Keratinocyte (primary cell): ENCODE data around the gene TNPO3. TPM values are rescaled to one million over a fixed set of nuclear protein-coding genes. Genes with fewer than 3 reads are reported as not detected.

Experiments
- DNase-seq: peaks from one replicate; pipeline ENCODE4 v3.0.0-alpha.2; 2011; ENCODE audit warnings: low read depth, missing footprints, low spot score
- FAIRE-seq: peaks from 2 replicates; lab custom pipeline; 2011; peaks lifted over from hg19 to GRCh38; lab: Jason Lieb, UNC
- H2AFZ ChIP-seq: 2 replicates; pipeline ENCODE4 v1.6.0; 2012; ENCODE audit warnings: low read length, control low read depth, inconsistent platforms; ENCODE audit not compliant: control insufficient read depth
- H3K27ac ChIP-seq: 2 replicates; pipeline ENCODE4 v1.5.1; 2011; ENCODE audit warnings: low read length; ENCODE audit not compliant: control insufficient read depth, insufficient read depth
- H3K27me3 ChIP-seq: 3 replicates; pipeline ENCODE4 v1.6.0; 2011; ENCODE audit warnings: low read length; ENCODE audit not compliant: control insufficient read depth, insufficient read depth; ENCODE audit errors: extremely low read depth
- H3K36me3 ChIP-seq, 2 experiments: 2 replicates in 1 of 2; 3 replicates in 1 of 2; pipeline ENCODE4 v1.5.1; 2011; ENCODE audit warnings: low read length in 2 of 2, mild to moderate bottlenecking in 1 of 2; ENCODE audit not compliant: control insufficient read depth in 2 of 2, insufficient read depth in 2 of 2; ENCODE audit errors: extremely low read depth in 1 of 2
- H3K4me1 ChIP-seq: 3 replicates; pipeline ENCODE4 v1.5.1; 2011; ENCODE audit warnings: low read length; ENCODE audit not compliant: control insufficient read depth, insufficient read depth; ENCODE audit errors: extremely low read depth
- H3K4me2 ChIP-seq: 3 replicates; pipeline ENCODE4 v1.6.0; 2011; ENCODE audit warnings: low read depth, low read length; ENCODE audit not compliant: control insufficient read depth, insufficient read depth; ENCODE audit errors: extremely low read depth
- H3K4me3 ChIP-seq, 3 experiments: fragments of 200-600 bp in 1 of 3; sonication (generic) in 1 of 3; 2 replicates in 2 of 3; 3 replicates in 1 of 3; pipeline ENCODE4 v1.5.1; 2011 to 2016; ENCODE audit warnings: low read length in 3 of 3, mild to moderate bottlenecking in 3 of 3, control low read depth in 2 of 3, inconsistent platforms in 1 of 3, low read depth in 1 of 3, mixed read lengths in 1 of 3, mixed run types in 1 of 3, moderate library complexity in 1 of 3; ENCODE audit not compliant: control insufficient read depth in 2 of 3, insufficient read depth in 2 of 3; ENCODE audit errors: extremely low read depth in 1 of 3
- H3K79me2 ChIP-seq: 2 replicates; pipeline ENCODE4 v1.6.0; 2012; ENCODE audit warnings: low read length; ENCODE audit not compliant: control insufficient read depth, insufficient read depth
- H3K9ac ChIP-seq: 3 replicates; pipeline ENCODE4 v1.6.0; 2011; ENCODE audit warnings: low read length; ENCODE audit not compliant: control insufficient read depth, insufficient read depth; ENCODE audit errors: extremely low read depth
- H3K9me1 ChIP-seq: 3 replicates; pipeline ENCODE4 v1.6.0; 2011; ENCODE audit warnings: low read length; ENCODE audit not compliant: control insufficient read depth, insufficient read depth; ENCODE audit errors: extremely low read depth
- H3K9me3 ChIP-seq: 2 replicates; pipeline ENCODE4 v1.5.1; 2012; ENCODE audit warnings: low read depth, low read length; ENCODE audit not compliant: control insufficient read depth
- H4K20me1 ChIP-seq: 3 replicates; pipeline ENCODE4 v1.6.0; 2011; ENCODE audit warnings: low read length; ENCODE audit not compliant: control insufficient read depth, insufficient read depth; ENCODE audit errors: extremely low read depth
- EZH2 ChIP-seq: IDR thresholded peaks from one replicate; pipeline ENCODE4 v1.6.1; 2012; ENCODE audit warnings: inconsistent platforms, mild to moderate bottlenecking, low read length, moderate library complexity
- dilution Hi-C: fragments of 300-500 bp; cut with MboI; formaldehyde crosslinking; loops from one replicate; pipeline ENCODE4 v1.7.0; 2020; ENCODE audit warnings: low sequenced_read_pairs; ENCODE audit not compliant: extremely low pct_ligation_motif_present
- polyA plus RNA-seq, 5 experiments: library from polyadenylated mRNA; depleted of rRNA in 3 of 5; stranded (reverse) in 3 of 5; stranded (forward) in 1 of 5; unstranded in 1 of 5; fragments of >200 nt; gene quantifications; 1 replicate in 1 of 5; 2 replicates in 3 of 5; 3 replicates in 1 of 5; pipeline versions ENCODE4 v1.2.1 to v1.2.3, GENCODE V29; 2011 to 2012; ENCODE audit warnings: missing spikeins in 2 of 5, low read depth in 1 of 5, low replicate concordance in 1 of 5
- TF ChIP-seq, protein P1 (sequence below), 3 experiments: IDR thresholded peaks in 1 of 3; conservative IDR thresholded peaks in 1 of 3; optimal IDR thresholded peaks in 1 of 3; 2 replicates in 2 of 3; 3 replicates in 1 of 3; pipeline versions ENCODE3 to v1.5.1; 2011; ENCODE audit warnings: low read length in 3 of 3, mild to moderate bottlenecking in 3 of 3, moderate library complexity in 2 of 3, control low read depth in 1 of 3, inconsistent platforms in 1 of 3; ENCODE audit not compliant: insufficient read depth in 2 of 3; ENCODE audit errors: extremely low read depth in 1 of 3

TNPO3 gene
- polyA plus RNA-seq, 1 donor (not counting 4 experiments of a cell fraction or from before 2014, with no cell fraction given), result 35.1 TPM

DNA sequence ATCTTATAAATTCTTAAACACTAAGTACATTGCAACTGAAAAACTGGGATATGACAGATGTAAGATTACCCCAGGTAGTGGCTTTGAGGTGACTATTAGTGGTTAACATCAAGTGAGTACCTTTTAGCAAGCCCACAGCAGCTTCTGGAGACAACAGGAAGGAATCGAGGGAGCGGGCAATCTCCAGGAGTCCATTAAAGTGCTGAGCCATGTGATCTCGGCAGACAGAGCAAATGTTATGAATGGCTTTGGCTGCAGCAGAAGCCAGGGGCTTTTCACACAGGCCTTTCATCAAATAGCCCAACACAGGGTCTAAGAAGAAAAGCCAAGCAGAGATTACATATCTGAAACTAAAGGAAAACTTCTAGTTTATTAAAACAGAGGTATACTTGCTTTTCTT lies 68.3 kb downstream of the TNPO3 start:
- TF ChIP-seq, protein P1, sequence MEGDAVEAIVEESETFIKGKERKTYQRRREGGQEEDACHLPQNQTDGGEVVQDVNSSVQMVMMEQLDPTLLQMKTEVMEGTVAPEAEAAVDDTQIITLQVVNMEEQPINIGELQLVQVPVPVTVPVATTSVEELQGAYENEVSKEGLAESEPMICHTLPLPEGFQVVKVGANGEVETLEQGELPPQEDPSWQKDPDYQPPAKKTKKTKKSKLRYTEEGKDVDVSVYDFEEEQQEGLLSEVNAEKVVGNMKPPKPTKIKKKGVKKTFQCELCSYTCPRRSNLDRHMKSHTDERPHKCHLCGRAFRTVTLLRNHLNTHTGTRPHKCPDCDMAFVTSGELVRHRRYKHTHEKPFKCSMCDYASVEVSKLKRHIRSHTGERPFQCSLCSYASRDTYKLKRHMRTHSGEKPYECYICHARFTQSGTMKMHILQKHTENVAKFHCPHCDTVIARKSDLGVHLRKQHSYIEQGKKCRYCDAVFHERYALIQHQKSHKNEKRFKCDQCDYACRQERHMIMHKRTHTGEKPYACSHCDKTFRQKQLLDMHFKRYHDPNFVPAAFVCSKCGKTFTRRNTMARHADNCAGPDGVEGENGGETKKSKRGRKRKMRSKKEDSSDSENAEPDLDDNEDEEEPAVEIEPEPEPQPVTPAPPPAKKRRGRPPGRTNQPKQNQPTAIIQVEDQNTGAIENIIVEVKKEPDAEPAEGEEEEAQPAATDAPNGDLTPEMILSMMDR (optimal IDR thresholded peaks at IDR 0.05 in 1 of 3, IDR thresholded peaks at IDR 0.05 in 1 of 3, conservative IDR thresholded peaks at IDR 0.05 in 1 of 3; ENCODE audit: extremely low read depth in 1 of 3, insufficient read depth in 2 of 3, low read length in 3 of 3), result no peak
- TF ChIP-seq EZH2, result no peak
- FAIRE-seq (no peak), DNase-seq (no peak)
- no peak overlapping the region for H2AFZ ChIP-seq
- H4K20me1 ChIP-seq, result no peaks in the 10 kb centered on the region
- peaks cover 15 to 24% of the 10 kb centered on the region in 2 experiments for H3K36me3 ChIP-seq
- no peak overlapping the region for H3K4me2 ChIP-seq
- no peaks in the 10 kb centered on the region for H3K9me1 ChIP-seq
- no peaks in the 10 kb centered on the region for H3K4me1 ChIP-seq
- H3K9me3 ChIP-seq, result no peaks in the 10 kb centered on the region
- H3K4me3 ChIP-seq, result no peak overlapping the region
- dilution Hi-C loops, result no loop called here
- H3K27me3 ChIP-seq, result no peaks in the 10 kb centered on the region
- H3K9ac ChIP-seq, result no peak overlapping the region
- H3K79me2 ChIP-seq, result no peaks in the 10 kb centered on the region
- H3K27ac ChIP-seq, result no peak overlapping the region

DNA sequence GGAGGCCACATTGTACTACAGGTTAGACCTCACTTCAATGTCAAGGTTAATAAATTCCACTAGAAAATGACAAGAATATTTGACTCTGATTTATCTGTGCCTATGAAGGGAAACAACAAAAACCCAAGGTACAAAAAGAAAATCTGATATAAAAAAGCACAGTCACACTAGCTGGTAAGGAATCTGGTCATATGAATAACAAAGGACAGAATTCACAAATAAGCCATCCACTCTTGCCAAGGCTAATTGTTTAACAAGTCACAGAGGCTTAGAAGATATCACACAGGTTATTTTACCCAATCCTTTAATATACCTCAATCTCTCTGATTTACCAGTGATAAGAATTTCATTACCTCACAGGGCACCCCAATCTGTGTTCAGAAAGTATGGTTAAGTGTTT lies 69.3 kb downstream of the TNPO3 start:
- Histone ChIP-seq H3K9me3 (no peaks in the 10 kb centered on the region), H3K79me2 (no peaks in the 10 kb centered on the region), H2AFZ (no peak overlapping the region), H3K4me1 (no peaks in the 10 kb centered on the region), H3K4me2 (no peak overlapping the region), H3K9ac (no peak overlapping the region), H3K9me1 (no peaks in the 10 kb centered on the region), H3K4me3 (no peak overlapping the region), H3K36me3 (peaks cover 16 to 24% of the 10 kb centered on the region in 2 experiments), H3K27me3 (no peaks in the 10 kb centered on the region), H4K20me1 (no peaks in the 10 kb centered on the region), H3K27ac (no peak overlapping the region)
- FAIRE-seq (no peak), DNase-seq (no peak)
- TF ChIP-seq, protein P1 (optimal IDR thresholded peaks at IDR 0.05 in 1 of 3, IDR thresholded peaks at IDR 0.05 in 1 of 3, conservative IDR thresholded peaks at IDR 0.05 in 1 of 3; ENCODE audit: extremely low read depth in 1 of 3, insufficient read depth in 2 of 3, low read length in 3 of 3), result no peak
- no peak for TF ChIP-seq EZH2
- dilution Hi-C loops, result no loop called here
